Measurements from ENCODE around the gene CNNM2.

DNA sequence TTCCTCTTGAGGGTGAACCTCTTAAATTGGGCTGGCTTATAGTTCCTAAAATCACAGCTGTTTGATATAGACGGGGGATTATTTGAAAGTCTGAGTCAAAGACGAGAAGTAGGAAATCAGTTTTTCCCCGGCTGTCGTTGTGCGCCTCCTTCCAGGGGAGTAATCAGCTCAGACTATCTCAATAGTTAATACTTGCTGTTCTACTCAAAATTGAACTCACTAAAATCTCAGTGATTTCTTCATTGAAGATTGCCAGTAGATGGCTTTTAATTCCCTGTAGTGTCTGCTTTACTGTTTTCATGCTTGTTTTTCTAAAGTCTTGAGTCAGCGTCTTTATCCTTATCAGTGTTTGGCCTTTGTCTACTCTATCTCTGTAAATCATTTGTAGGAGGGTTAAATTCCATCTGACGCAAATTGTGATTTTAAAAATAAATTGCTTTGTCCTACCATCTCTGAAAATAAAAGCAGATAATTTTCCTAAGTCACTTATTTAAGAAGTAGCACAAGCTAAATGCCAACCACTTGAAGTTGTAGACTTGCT is 47.3 kb downstream of the CNNM2 start:
- TF ChIP-seq, protein P1, sequence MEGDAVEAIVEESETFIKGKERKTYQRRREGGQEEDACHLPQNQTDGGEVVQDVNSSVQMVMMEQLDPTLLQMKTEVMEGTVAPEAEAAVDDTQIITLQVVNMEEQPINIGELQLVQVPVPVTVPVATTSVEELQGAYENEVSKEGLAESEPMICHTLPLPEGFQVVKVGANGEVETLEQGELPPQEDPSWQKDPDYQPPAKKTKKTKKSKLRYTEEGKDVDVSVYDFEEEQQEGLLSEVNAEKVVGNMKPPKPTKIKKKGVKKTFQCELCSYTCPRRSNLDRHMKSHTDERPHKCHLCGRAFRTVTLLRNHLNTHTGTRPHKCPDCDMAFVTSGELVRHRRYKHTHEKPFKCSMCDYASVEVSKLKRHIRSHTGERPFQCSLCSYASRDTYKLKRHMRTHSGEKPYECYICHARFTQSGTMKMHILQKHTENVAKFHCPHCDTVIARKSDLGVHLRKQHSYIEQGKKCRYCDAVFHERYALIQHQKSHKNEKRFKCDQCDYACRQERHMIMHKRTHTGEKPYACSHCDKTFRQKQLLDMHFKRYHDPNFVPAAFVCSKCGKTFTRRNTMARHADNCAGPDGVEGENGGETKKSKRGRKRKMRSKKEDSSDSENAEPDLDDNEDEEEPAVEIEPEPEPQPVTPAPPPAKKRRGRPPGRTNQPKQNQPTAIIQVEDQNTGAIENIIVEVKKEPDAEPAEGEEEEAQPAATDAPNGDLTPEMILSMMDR (conservative IDR thresholded peaks at IDR 0.05 in 1 of 2, IDR thresholded peaks at IDR 0.05 in 1 of 2; ENCODE audit: extremely low read depth in 1 of 2, insufficient read depth in 1 of 2, low read depth in 1 of 2, low read length in 2 of 2): no peak
- no peak for TF ChIP-seq EZH2 (IDR thresholded peaks at IDR 0.05; ENCODE audit: borderline replicate concordance, low read length)
